ENCODE results near the gene OR5H14. TPM values are rescaled to one million over a fixed set of nuclear protein-coding genes. Genes with fewer than 3 reads are reported as not detected.

The OR5H14 gene
- not detected in 2 replicates for total RNA-seq (2014; rRNA removed; shearing (Covaris generic))
- not detected in 2 replicates for total RNA-seq (2022)
- not detected for Bru-seq, nascent RNA
- not detected for BruChase-seq, experiment 1, labeled RNA remaining after a 6-hour chase
- BruChase-seq, experiment 2, labeled RNA remaining after a 2-hour chase, result not detected
- long read RNA-seq, result 0 reads

- no peaks in the 10 kb centered on the region for H4K20me1 ChIP-seq (ENCODE audit: insufficient read depth, low read length)
- H3K4me1 ChIP-seq (ENCODE audit: insufficient read depth, low read length, poor library complexity, severe bottlenecking), result no peaks in the 10 kb centered on the region
- no peak within 1 kb of the TSS for H3K4me2 ChIP-seq (ENCODE audit: low read length)
- no peaks in the 10 kb centered on the region for H3K9me3 ChIP-seq (ENCODE audit: low read length)
- H3K79me2 ChIP-seq (ENCODE audit: insufficient read depth, low read depth, low read length), result no peaks in the 10 kb centered on the region
- POLR2A ChIA-PET, result no interaction called here
- H3K9me2 ChIP-seq (ENCODE audit: insufficient read depth, low read length), result no peaks in the 10 kb centered on the region
- H2AFZ ChIP-seq (ENCODE audit: low read length), result no peak within 1 kb of the TSS
- no TSS peak for BruUV-seq (replicated peaks)
- intact Hi-C loops (cut with micrococcal nuclease; ENCODE audit: unreplicated experiment), result no loop called here
- TF ChIP-seq CTCF (conservative IDR thresholded peaks at IDR 0.05; ENCODE audit: low read length) (no peak), EZH2phosphoT487 (IDR thresholded peaks at IDR 0.05; ENCODE audit: borderline replicate concordance, low read depth, low read length) (no peak)
- no peak for DNase-seq (ENCODE audit: low spot score)
- CTCF ChIA-PET (ENCODE audit: unreplicated experiment), result no interaction called here
- no peak within 1 kb of the TSS for H3K4me3 ChIP-seq (ENCODE audit: low read depth, low read length, poor library complexity, severe bottlenecking)
- no peak within 1 kb of the TSS for H3K27ac ChIP-seq (ENCODE audit: low read depth, low read length, poor library complexity, severe bottlenecking)
- H3K36me3 ChIP-seq (ENCODE audit: insufficient read depth, low read length), result no peaks in the 10 kb centered on the region
Observed at GRCh38 chr3:98147179-98147578, at the start of gene OR5H14. OR5H14 (plus strand) TSS chr3:98147479; CDS start chr3:98149386, 1,907 bp downstream.

GRCh38 chr3:98099848-98100247 lies 47.4 kb upstream of the OR5H14 start:
- ChIA-PET CTCF (ENCODE audit: unreplicated experiment) (no interaction called here), POLR2A (no interaction called here)
- intact Hi-C loops (cut with micrococcal nuclease; ENCODE audit: unreplicated experiment), result no loop called here
- TF ChIP-seq EZH2phosphoT487 (IDR thresholded peaks at IDR 0.05; ENCODE audit: borderline replicate concordance, low read depth, low read length), result no peak
- Histone ChIP-seq H3K36me3 (ENCODE audit: insufficient read depth, low read length) (no peaks in the 10 kb centered on the region), H3K9me3 (ENCODE audit: low read length) (no peaks in the 10 kb centered on the region), H3K79me2 (ENCODE audit: insufficient read depth, low read depth, low read length) (no peaks in the 10 kb centered on the region), H3K4me2 (ENCODE audit: low read length) (no peak overlapping the region), H3K4me3 (ENCODE audit: low read depth, low read length, poor library complexity, severe bottlenecking) (no peak overlapping the region), H3K4me1 (ENCODE audit: insufficient read depth, low read length, poor library complexity, severe bottlenecking) (no peaks in the 10 kb centered on the region), H4K20me1 (ENCODE audit: insufficient read depth, low read length) (no peaks in the 10 kb centered on the region), H3K27ac (ENCODE audit: low read depth, low read length, poor library complexity, severe bottlenecking) (no peak overlapping the region), H2AFZ (ENCODE audit: low read length) (no peak overlapping the region), H3K9me2 (ENCODE audit: insufficient read depth, low read length) (no peaks in the 10 kb centered on the region)
- no TSS peak for BruUV-seq (replicated peaks)
- no peak for DNase-seq (ENCODE audit: low spot score)

GRCh38 chr3:98108162-98108561 lies 39.1 kb upstream of the OR5H14 start:
- TF ChIP-seq CTCF (conservative IDR thresholded peaks at IDR 0.05; ENCODE audit: low read length) (no peak), EZH2phosphoT487 (IDR thresholded peaks at IDR 0.05; ENCODE audit: borderline replicate concordance, low read depth, low read length) (no peak)
- Histone ChIP-seq H4K20me1 (ENCODE audit: insufficient read depth, low read length) (no peaks in the 10 kb centered on the region), H2AFZ (ENCODE audit: low read length) (no peak overlapping the region), H3K36me3 (ENCODE audit: insufficient read depth, low read length) (no peaks in the 10 kb centered on the region), H3K79me2 (ENCODE audit: insufficient read depth, low read depth, low read length) (no peaks in the 10 kb centered on the region), H3K9me3 (ENCODE audit: low read length) (no peaks in the 10 kb centered on the region), H3K4me3 (ENCODE audit: low read depth, low read length, poor library complexity, severe bottlenecking) (no peak overlapping the region), H3K4me1 (ENCODE audit: insufficient read depth, low read length, poor library complexity, severe bottlenecking) (no peaks in the 10 kb centered on the region), H3K9me2 (ENCODE audit: insufficient read depth, low read length) (no peaks in the 10 kb centered on the region), H3K4me2 (ENCODE audit: low read length) (no peak overlapping the region), H3K27ac (ENCODE audit: low read depth, low read length, poor library complexity, severe bottlenecking) (no peak overlapping the region)
- intact Hi-C loops (cut with micrococcal nuclease; ENCODE audit: unreplicated experiment), result no loop called here
- DNase-seq (ENCODE audit: low spot score), result no peak
- CTCF ChIA-PET (ENCODE audit: unreplicated experiment), result no interaction called here
- POLR2A ChIA-PET, result no interaction called here
- BruUV-seq (replicated peaks), result no TSS peak

Measured in OCI-LY7 (cell line).